ENCODE results near the gene MED14.

The MED14 gene

GRCh38 chrX:40663880-40664630, 71.3 kb downstream of the MED14 start:
- no peaks in the 10 kb centered on the region for H4K20me1 ChIP-seq (ENCODE audit: insufficient read depth)
- H3K79me2 ChIP-seq (ENCODE audit: insufficient read depth, low read depth), result no peaks in the 10 kb centered on the region
- no peaks in the 10 kb centered on the region for H3K27me3 ChIP-seq (ENCODE audit: insufficient read depth, low read depth)
- H3K9ac ChIP-seq, result no peak overlapping the region
- H2AFZ ChIP-seq (ENCODE audit: low read depth), result no peak overlapping the region
- no peaks in the 10 kb centered on the region for H3K36me3 ChIP-seq (ENCODE audit: insufficient read depth)
- peaks cover 29% of the 10 kb centered on the region for H3K4me1 ChIP-seq (ENCODE audit: low read depth, poor library complexity, severe bottlenecking)
- TF ChIP-seq CTCF (conservative IDR thresholded peaks at IDR 0.05; ENCODE audit: low read depth, low read length), result no peak
- peak overlapping the region; percentile 8; the same call in 1 of the 2 replicates for H3K4me2 ChIP-seq
- no peak overlapping the region for H3K4me3 ChIP-seq (IDR thresholded peaks at IDR 0.05; ENCODE audit: insufficient read depth, low read depth, low read length)
- H3K27ac ChIP-seq, result peak overlapping the region; percentile 29; the same call in 1 of the 2 replicates

- Histone ChIP-seq H3K36me3 (ENCODE audit: insufficient read depth) (no peaks in the 10 kb centered on the region), H3K27me3 (ENCODE audit: insufficient read depth, low read depth) (no peaks in the 10 kb centered on the region), H3K9ac (no peak overlapping the region), H3K27ac (peak overlapping the region; percentile 29; the same call in 1 of the 2 replicates), H3K79me2 (ENCODE audit: insufficient read depth, low read depth) (no peaks in the 10 kb centered on the region), H3K4me1 (ENCODE audit: low read depth, poor library complexity, severe bottlenecking) (peaks cover 29% of the 10 kb centered on the region), H3K4me3 (IDR thresholded peaks at IDR 0.05; ENCODE audit: insufficient read depth, low read depth, low read length) (no peak overlapping the region), H4K20me1 (ENCODE audit: insufficient read depth) (no peaks in the 10 kb centered on the region), H3K4me2 (peak overlapping the region; percentile 8; the same call in 1 of the 2 replicates), H2AFZ (ENCODE audit: low read depth) (no peak overlapping the region)
- TF ChIP-seq CTCF (conservative IDR thresholded peaks at IDR 0.05; ENCODE audit: low read depth, low read length), result no peak
Observed at GRCh38 chrX:40663078-40663740, 72.1 kb downstream of the MED14 start.

GRCh38 chrX:40661489-40661888, 73.9 kb downstream of the MED14 start:
- Histone ChIP-seq H3K4me3 (IDR thresholded peaks at IDR 0.05; ENCODE audit: insufficient read depth, low read depth, low read length) (no peak overlapping the region), H3K27ac (no peak overlapping the region), H3K9ac (no peak overlapping the region), H3K36me3 (ENCODE audit: insufficient read depth) (no peaks in the 10 kb centered on the region), H3K4me2 (no peak overlapping the region), H3K4me1 (ENCODE audit: low read depth, poor library complexity, severe bottlenecking) (peaks cover 29% of the 10 kb centered on the region), H3K79me2 (ENCODE audit: insufficient read depth, low read depth) (no peaks in the 10 kb centered on the region), H3K27me3 (ENCODE audit: insufficient read depth, low read depth) (no peaks in the 10 kb centered on the region), H2AFZ (ENCODE audit: low read depth) (no peak overlapping the region), H4K20me1 (ENCODE audit: insufficient read depth) (no peaks in the 10 kb centered on the region)
- TF ChIP-seq CTCF (conservative IDR thresholded peaks at IDR 0.05; ENCODE audit: low read depth, low read length), result no peak

- H3K4me3 ChIP-seq (IDR thresholded peaks at IDR 0.05; ENCODE audit: insufficient read depth, low read depth, low read length), result no peak overlapping the region
- no peaks in the 10 kb centered on the region for H3K36me3 ChIP-seq (ENCODE audit: insufficient read depth)
- H4K20me1 ChIP-seq (ENCODE audit: insufficient read depth), result no peaks in the 10 kb centered on the region
- H3K9ac ChIP-seq, result no peak overlapping the region
- no peak overlapping the region for H3K4me2 ChIP-seq
- H3K79me2 ChIP-seq (ENCODE audit: insufficient read depth, low read depth), result no peaks in the 10 kb centered on the region
- no peak for TF ChIP-seq CTCF (conservative IDR thresholded peaks at IDR 0.05; ENCODE audit: low read depth, low read length)
- H3K27me3 ChIP-seq (ENCODE audit: insufficient read depth, low read depth), result no peaks in the 10 kb centered on the region
- H3K27ac ChIP-seq, result no peak overlapping the region
- H2AFZ ChIP-seq (ENCODE audit: low read depth), result no peak overlapping the region
- peaks cover 29% of the 10 kb centered on the region for H3K4me1 ChIP-seq (ENCODE audit: low read depth, poor library complexity, severe bottlenecking)
Observed at GRCh38 chrX:40660381-40660780, 75.0 kb downstream of the MED14 start.
